HCT116 (cell line): Measurements from ENCODE around the gene PRICKLE1. TPM values are rescaled to one million over a fixed set of nuclear protein-coding genes. Genes with fewer than 3 reads are reported as not detected.

Experiments used
- ATAC-seq: fragments of 200-7000 bp; cut with Tn5 transposase; 2 replicates; pipeline ENCODE4 v1.9.1; 2020; ENCODE audit warnings: mild to moderate bottlenecking, moderate library complexity
- BruUV-seq: library from RNA; stranded (reverse); fragments of 400-500 nt; replicated peaks from 2 replicates; lab custom pipeline; 2021; lab: Mats Ljungman, UMichigan
- CTCF ChIA-PET: fragments of 300-600 bp; sonication (Branson Sonifier 250); formaldehyde crosslinking; loops from one replicate; lab custom pipeline; 2021; ENCODE audit warnings: antibody characterized with exemption; lab: Charles Lee
- POLR2A ChIA-PET: fragments of 300-600, 350-600 bp; sonication (Branson Sonifier 250); formaldehyde crosslinking; loops from one replicate; lab custom pipeline; 2021; ENCODE audit warnings: antibody characterized with exemption; lab: Charles Lee
- RAD21 ChIA-PET, 2 experiments: fragments of 300-600 bp; sonication (Branson Sonifier 250); formaldehyde crosslinking; loops; one replicate each; lab custom pipeline; 2023; ENCODE audit warnings: low total read pairs in 2 of 2; ENCODE audit not compliant: uncharacterized antibody in 2 of 2, unreplicated experiment in 2 of 2, low non-redundant PET in 1 of 2; lab: Charles Lee
- DNase-seq: peaks from one replicate; pipeline ENCODE4 v3.0.0-alpha.2; 2010; ENCODE audit warnings: low read depth, low spot score
- H2AFZ ChIP-seq: fragments of 200-600 bp; shearing (Covaris generic), sonication (generic); 2 replicates; pipeline ENCODE4 v1.6.1; 2017; ENCODE audit warnings: low read depth, mixed run types, mixed read lengths, antibody characterized with exemption, low read length; ENCODE audit not compliant: poor library complexity, severe bottlenecking
- H3K27ac ChIP-seq: 2 replicates; pipeline ENCODE4 v1.5.1; 2012; ENCODE audit warnings: low read depth, low read length
- H3K27me3 ChIP-seq: fragments of 200-600 bp; sonication (generic); 2 replicates; pipeline ENCODE4 v1.6.1; 2016; ENCODE audit warnings: mixed run types, low read length, mixed read lengths; ENCODE audit not compliant: insufficient read depth
- H3K36me3 ChIP-seq, 2 experiments: fragments of 200-500 bp in 1 of 2; fragments of 200-600 bp in 1 of 2; sonication (Bioruptor generic) in 1 of 2; sonication (generic) in 1 of 2; 2 replicates each; pipeline versions ENCODE4 v1.5.1 to v1.6.1; 2014 to 2016; ENCODE audit warnings: low read length in 2 of 2, inconsistent platforms in 1 of 2, mixed read lengths in 1 of 2, mixed run types in 1 of 2; ENCODE audit not compliant: insufficient read depth in 2 of 2, control insufficient read depth in 1 of 2
- H3K4me1 ChIP-seq, 2 experiments: fragments of 200-600 bp in 1 of 2; sonication (generic) in 1 of 2; 2 replicates each; pipeline versions ENCODE4 v1.5.1 to v1.6.1; 2012 to 2017; ENCODE audit warnings: low read length in 2 of 2, inconsistent platforms in 1 of 2, mild to moderate bottlenecking in 1 of 2, mixed read lengths in 1 of 2, mixed run types in 1 of 2, moderate library complexity in 1 of 2; ENCODE audit not compliant: insufficient read depth in 2 of 2, control insufficient read depth in 1 of 2
- H3K4me2 ChIP-seq: fragments of 200-600 bp; sonication (generic); 2 replicates; pipeline ENCODE4 v1.6.1; 2017; ENCODE audit warnings: mixed run types, low read length, mixed read lengths
- H3K4me3 ChIP-seq, 2 experiments: fragments of 200-600 bp in 1 of 2; sonication (generic) in 1 of 2; replicated peaks in 1 of 2; 2 replicates each; pipeline ENCODE4 v1.5.1; 2011 to 2016; ENCODE audit warnings: low read length in 2 of 2, control low read depth in 1 of 2, low read depth in 1 of 2, mild to moderate bottlenecking in 1 of 2, mixed read lengths in 1 of 2, mixed run types in 1 of 2
- H3K79me2 ChIP-seq: fragments of 200-600 bp; sonication (generic); 2 replicates; pipeline ENCODE4 v1.6.1; 2017; ENCODE audit warnings: mild to moderate bottlenecking, mixed run types, low read length, moderate library complexity, mixed read lengths; ENCODE audit not compliant: insufficient read depth
- H3K9ac ChIP-seq: fragments of 200-600 bp; sonication (generic); 2 replicates; pipeline ENCODE4 v1.6.1; 2016; ENCODE audit warnings: low read length, mixed read lengths
- H3K9me2 ChIP-seq: fragments of 200-600 bp; sonication (generic), shearing (Covaris generic); 2 replicates; pipeline ENCODE4 v1.6.1; 2017; ENCODE audit warnings: mixed run types, mild to moderate bottlenecking, moderate library complexity; ENCODE audit not compliant: insufficient read depth
- H3K9me3 ChIP-seq, 2 experiments: fragments of 200-500 bp in 1 of 2; fragments of 200-600 bp in 1 of 2; sonication (Bioruptor generic) in 1 of 2; sonication (generic) in 1 of 2; 2 replicates each; pipeline ENCODE4 v1.6.1; 2014 to 2017; ENCODE audit warnings: low read length in 2 of 2, mixed read lengths in 2 of 2, inconsistent platforms in 1 of 2, low read depth in 1 of 2, mild to moderate bottlenecking in 1 of 2, mixed run types in 1 of 2, moderate library complexity in 1 of 2; ENCODE audit not compliant: control insufficient read depth in 1 of 2, insufficient read depth in 1 of 2
- H4K20me1 ChIP-seq: fragments of 200-600 bp; sonication (generic), shearing (Covaris generic); 2 replicates; pipeline ENCODE4 v1.6.1; 2017; ENCODE audit warnings: mixed run types, mild to moderate bottlenecking, moderate library complexity; ENCODE audit not compliant: insufficient read depth
- JUND ChIP-seq: IDR thresholded peaks from 2 replicates; pipeline ENCODE4 v1.6.1; 2012
- RAD21 ChIP-seq: IDR thresholded peaks from 2 replicates; pipeline ENCODE4 v1.6.1; 2012; ENCODE audit warnings: low read depth, mild to moderate bottlenecking
- SRF ChIP-seq: IDR thresholded peaks from 2 replicates; pipeline ENCODE4 v1.6.1; 2012; ENCODE audit warnings: low read depth
- TCF7L2 ChIP-seq: IDR thresholded peaks from 2 replicates; pipeline ENCODE4 v1.7.0; 2011; ENCODE audit warnings: borderline replicate concordance, inconsistent platforms; ENCODE audit not compliant: insufficient read depth, insufficient read length; ENCODE audit errors: extremely low read depth
- intact Hi-C: fragments of 100-400 bp; cut with micrococcal nuclease; formaldehyde crosslinking; loops from 2 replicates; pipeline ENCODE4 v1.10.0; 2022
- total RNA-seq: library from RNA; stranded (reverse); gene quantifications from one replicate; pipeline ENCODE4 v1.2.1, GENCODE V29; 2021; ENCODE audit not compliant: unreplicated experiment
- TF ChIP-seq, protein P1 (sequence below), 3 experiments: fragments of 200-600 bp in 1 of 3; sonication (generic) in 1 of 3; IDR thresholded peaks in 2 of 3; conservative IDR thresholded peaks in 1 of 3; 2 replicates each; pipeline ENCODE4 v1.5.1; 2012 to 2017; ENCODE audit warnings: low read depth in 2 of 3, low read length in 2 of 3, antibody characterized with exemption in 1 of 3, borderline replicate concordance in 1 of 3, control low read depth in 1 of 3, mild to moderate bottlenecking in 1 of 3, mixed read lengths in 1 of 3, mixed run types in 1 of 3, moderate library complexity in 1 of 3; ENCODE audit not compliant: insufficient read depth in 1 of 3
- TF ChIP-seq, protein P2 (sequence below): IDR thresholded peaks from 2 replicates; pipeline ENCODE4 v1.6.1; 2011; ENCODE audit warnings: mild to moderate bottlenecking, low read length, moderate library complexity; ENCODE audit not compliant: insufficient replicate concordance; ENCODE audit errors: extremely low read depth
- TF ChIP-seq, protein P3 (sequence below): IDR thresholded peaks from 2 replicates; pipeline ENCODE4 v1.6.1; 2012

PRICKLE1 gene
- total RNA-seq, 1 experiment from 2014 or later: 1.3 TPM

DNA sequence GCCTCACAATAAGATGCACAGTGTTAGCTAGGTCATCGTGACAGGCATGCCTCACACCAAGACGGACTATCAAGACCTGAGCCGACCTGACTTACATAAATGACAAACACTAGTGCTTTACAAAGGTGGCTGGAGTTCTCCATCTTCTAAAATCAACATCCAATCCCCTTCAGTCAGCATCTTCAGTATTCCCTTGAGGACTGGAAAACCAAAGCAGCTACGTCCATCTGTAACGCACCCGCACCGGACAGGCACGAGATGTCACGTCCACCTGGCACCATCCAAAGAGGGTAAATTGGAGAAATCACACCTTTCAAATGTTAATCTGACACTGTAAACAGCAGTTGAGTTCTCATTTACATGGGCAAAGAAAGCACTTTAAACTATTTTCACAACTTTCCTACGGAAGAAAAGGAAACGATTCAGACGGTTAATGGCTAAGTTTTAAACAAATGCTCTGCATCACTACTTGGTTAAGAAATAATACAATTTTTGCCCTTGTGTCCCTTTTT, 130.2 kb downstream of the PRICKLE1 start (continued):
- TF ChIP-seq TCF7L2 (no peak), SRF (no peak)
- TF ChIP-seq, protein P1, sequence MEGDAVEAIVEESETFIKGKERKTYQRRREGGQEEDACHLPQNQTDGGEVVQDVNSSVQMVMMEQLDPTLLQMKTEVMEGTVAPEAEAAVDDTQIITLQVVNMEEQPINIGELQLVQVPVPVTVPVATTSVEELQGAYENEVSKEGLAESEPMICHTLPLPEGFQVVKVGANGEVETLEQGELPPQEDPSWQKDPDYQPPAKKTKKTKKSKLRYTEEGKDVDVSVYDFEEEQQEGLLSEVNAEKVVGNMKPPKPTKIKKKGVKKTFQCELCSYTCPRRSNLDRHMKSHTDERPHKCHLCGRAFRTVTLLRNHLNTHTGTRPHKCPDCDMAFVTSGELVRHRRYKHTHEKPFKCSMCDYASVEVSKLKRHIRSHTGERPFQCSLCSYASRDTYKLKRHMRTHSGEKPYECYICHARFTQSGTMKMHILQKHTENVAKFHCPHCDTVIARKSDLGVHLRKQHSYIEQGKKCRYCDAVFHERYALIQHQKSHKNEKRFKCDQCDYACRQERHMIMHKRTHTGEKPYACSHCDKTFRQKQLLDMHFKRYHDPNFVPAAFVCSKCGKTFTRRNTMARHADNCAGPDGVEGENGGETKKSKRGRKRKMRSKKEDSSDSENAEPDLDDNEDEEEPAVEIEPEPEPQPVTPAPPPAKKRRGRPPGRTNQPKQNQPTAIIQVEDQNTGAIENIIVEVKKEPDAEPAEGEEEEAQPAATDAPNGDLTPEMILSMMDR (IDR thresholded peaks at IDR 0.05 in 2 of 3, conservative IDR thresholded peaks at IDR 0.05 in 1 of 3; ENCODE audit: borderline replicate concordance in 1 of 3, insufficient read depth in 1 of 3, low read depth in 2 of 3, low read length in 2 of 3): no peak

DNA sequence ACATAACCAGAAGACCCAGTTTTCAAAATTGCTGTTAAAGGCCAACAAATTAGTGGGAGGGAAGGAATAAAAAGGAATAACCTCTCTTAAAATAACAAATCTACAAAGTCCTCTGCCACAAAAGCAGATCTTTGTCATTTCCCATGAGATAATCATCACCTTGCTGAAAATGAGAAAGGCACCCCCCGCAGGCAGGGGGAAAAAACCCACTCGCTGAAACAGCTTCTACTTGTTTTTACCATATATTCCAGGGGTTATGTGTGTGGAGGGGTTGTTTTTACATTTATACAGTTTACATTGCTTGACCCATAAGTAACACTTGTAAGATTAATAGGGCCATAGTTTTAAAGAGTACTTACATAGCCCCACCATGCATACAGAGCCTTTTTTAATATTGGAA, 131.0 kb downstream of the PRICKLE1 start:
- intact Hi-C loops: no loop called here
- Histone ChIP-seq H3K9me2 (no peaks in the 10 kb centered on the region), H3K36me3 (no peaks in the 10 kb centered on the region), H3K9me3 (no peaks in the 10 kb centered on the region), H2AFZ (no peak overlapping the region), H3K9ac (no peak overlapping the region), H3K4me2 (no peak overlapping the region), H4K20me1 (no peaks in the 10 kb centered on the region), H3K4me1 (no peaks in the 10 kb centered on the region), H3K79me2 (no peaks in the 10 kb centered on the region), H3K27ac (no peak overlapping the region), H3K27me3 (no peaks in the 10 kb centered on the region), H3K4me3 (no peak overlapping the region)
- ChIA-PET CTCF (no interaction called here), POLR2A (no interaction called here), RAD21 (no interaction called here)
- BruUV-seq: no TSS peak
- DNase-seq: no peak
- no peak for ATAC-seq
- TF ChIP-seq, protein P2, sequence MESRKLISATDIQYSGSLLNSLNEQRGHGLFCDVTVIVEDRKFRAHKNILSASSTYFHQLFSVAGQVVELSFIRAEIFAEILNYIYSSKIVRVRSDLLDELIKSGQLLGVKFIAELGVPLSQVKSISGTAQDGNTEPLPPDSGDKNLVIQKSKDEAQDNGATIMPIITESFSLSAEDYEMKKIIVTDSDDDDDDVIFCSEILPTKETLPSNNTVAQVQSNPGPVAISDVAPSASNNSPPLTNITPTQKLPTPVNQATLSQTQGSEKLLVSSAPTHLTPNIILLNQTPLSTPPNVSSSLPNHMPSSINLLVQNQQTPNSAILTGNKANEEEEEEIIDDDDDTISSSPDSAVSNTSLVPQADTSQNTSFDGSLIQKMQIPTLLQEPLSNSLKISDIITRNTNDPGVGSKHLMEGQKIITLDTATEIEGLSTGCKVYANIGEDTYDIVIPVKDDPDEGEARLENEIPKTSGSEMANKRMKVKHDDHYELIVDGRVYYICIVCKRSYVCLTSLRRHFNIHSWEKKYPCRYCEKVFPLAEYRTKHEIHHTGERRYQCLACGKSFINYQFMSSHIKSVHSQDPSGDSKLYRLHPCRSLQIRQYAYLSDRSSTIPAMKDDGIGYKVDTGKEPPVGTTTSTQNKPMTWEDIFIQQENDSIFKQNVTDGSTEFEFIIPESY: no peak
- TF ChIP-seq JUND (no peak), RAD21 (peak; percentile 3; the same call in 1 of the 2 replicates)
- TF ChIP-seq, protein P3, sequence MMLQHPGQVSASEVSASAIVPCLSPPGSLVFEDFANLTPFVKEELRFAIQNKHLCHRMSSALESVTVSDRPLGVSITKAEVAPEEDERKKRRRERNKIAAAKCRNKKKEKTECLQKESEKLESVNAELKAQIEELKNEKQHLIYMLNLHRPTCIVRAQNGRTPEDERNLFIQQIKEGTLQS: no peak
- TF ChIP-seq, protein P1 (IDR thresholded peaks at IDR 0.05 in 2 of 3, conservative IDR thresholded peaks at IDR 0.05 in 1 of 3; ENCODE audit: borderline replicate concordance in 1 of 3, insufficient read depth in 1 of 3, low read depth in 2 of 3, low read length in 2 of 3): peak in 1 of 3 experiments; percentile 17; a peak in 2 of 6 replicates
